IPS-20b (cell line): ENCODE data around the gene SMPD3.

Experiments used
- H3K27ac ChIP-seq: one replicate; pipeline ENCODE4 v1.5.1; 2013; ENCODE audit warnings: low read length
- H3K27me3 ChIP-seq: 2 replicates; pipeline ENCODE4 v1.6.1; 2013; ENCODE audit warnings: mild to moderate bottlenecking, low read length, inconsistent platforms; ENCODE audit not compliant: insufficient read depth
- H3K36me3 ChIP-seq: 2 replicates; pipeline ENCODE4 v1.6.1; 2013; ENCODE audit warnings: low read depth, mild to moderate bottlenecking, inconsistent platforms, low read length, moderate library complexity; ENCODE audit not compliant: insufficient read depth
- H3K4me1 ChIP-seq: 2 replicates; pipeline ENCODE4 v1.6.1; 2013; ENCODE audit warnings: mild to moderate bottlenecking, control low read depth, inconsistent platforms, low read length, moderate library complexity; ENCODE audit not compliant: insufficient read depth
- H3K4me3 ChIP-seq: 2 replicates; pipeline ENCODE4 v1.5.1; 2013; ENCODE audit warnings: mild to moderate bottlenecking, low read length, inconsistent platforms
- H3K9ac ChIP-seq: 2 replicates; pipeline ENCODE4 v1.6.1; 2013; ENCODE audit warnings: low read depth, mild to moderate bottlenecking, inconsistent platforms, low read length, moderate library complexity
- H3K9me3 ChIP-seq: 2 replicates; pipeline ENCODE4 v1.6.1; 2013; ENCODE audit warnings: mild to moderate bottlenecking, low read depth, low read length, inconsistent platforms; ENCODE audit not compliant: insufficient read depth

SMPD3 gene

GRCh38 chr16:68356919-68357286 is 91.4 kb downstream of the SMPD3 start:
- no peak overlapping the region for H3K4me3 ChIP-seq
- H3K36me3 ChIP-seq, result peaks cover 57% of the 10 kb centered on the region
- no peak overlapping the region for H3K9ac ChIP-seq
- H3K9me3 ChIP-seq, result no peaks in the 10 kb centered on the region
- no peaks in the 10 kb centered on the region for H3K4me1 ChIP-seq
- H3K27ac ChIP-seq, result no peak overlapping the region
- H3K27me3 ChIP-seq, result no peaks in the 10 kb centered on the region

GRCh38 chr16:68356249-68356918 is 91.9 kb downstream of the SMPD3 start:
- Histone ChIP-seq H3K4me1 (no peaks in the 10 kb centered on the region), H3K9ac (no peak overlapping the region), H3K9me3 (no peaks in the 10 kb centered on the region), H3K27me3 (no peaks in the 10 kb centered on the region), H3K27ac (no peak overlapping the region), H3K4me3 (no peak overlapping the region), H3K36me3 (peaks cover 63% of the 10 kb centered on the region)

- Histone ChIP-seq H3K4me1 (no peaks in the 10 kb centered on the region), H3K27me3 (no peaks in the 10 kb centered on the region), H3K27ac (no peak overlapping the region), H3K9me3 (no peaks in the 10 kb centered on the region), H3K9ac (no peak overlapping the region), H3K4me3 (no peak overlapping the region), H3K36me3 (peaks cover 67% of the 10 kb centered on the region)
Observed at GRCh38 chr16:68355447-68356248, 92.7 kb downstream of the SMPD3 start.

GRCh38 chr16:68354816-68355215 is 93.5 kb downstream of the SMPD3 start:
- Histone ChIP-seq H3K4me3 (no peak overlapping the region), H3K9ac (no peak overlapping the region), H3K9me3 (no peaks in the 10 kb centered on the region), H3K4me1 (no peaks in the 10 kb centered on the region), H3K27ac (no peak overlapping the region), H3K36me3 (peaks cover 75% of the 10 kb centered on the region), H3K27me3 (no peaks in the 10 kb centered on the region)

- no peaks in the 10 kb centered on the region for H3K27me3 ChIP-seq
- H3K27ac ChIP-seq, result no peak overlapping the region
- H3K4me3 ChIP-seq, result no peak overlapping the region
- no peaks in the 10 kb centered on the region for H3K9me3 ChIP-seq
- no peak overlapping the region for H3K9ac ChIP-seq
- H3K4me1 ChIP-seq, result no peaks in the 10 kb centered on the region
- peaks cover 89% of the 10 kb centered on the region for H3K36me3 ChIP-seq
Observed at GRCh38 chr16:68353366-68353765, 94.9 kb downstream of the SMPD3 start.

GRCh38 chr16:68351991-68352431 is 96.3 kb downstream of the SMPD3 start:
- Histone ChIP-seq H3K4me3 (no peak overlapping the region), H3K27me3 (no peaks in the 10 kb centered on the region), H3K27ac (no peak overlapping the region), H3K9me3 (no peaks in the 10 kb centered on the region), H3K9ac (no peak overlapping the region), H3K36me3 (peaks cover 89% of the 10 kb centered on the region), H3K4me1 (no peaks in the 10 kb centered on the region)

- H3K4me3 ChIP-seq, result no peak overlapping the region
- H3K9me3 ChIP-seq, result no peaks in the 10 kb centered on the region
- H3K36me3 ChIP-seq, result peaks cover 89% of the 10 kb centered on the region
- no peaks in the 10 kb centered on the region for H3K4me1 ChIP-seq
- H3K9ac ChIP-seq, result no peak overlapping the region
- no peak overlapping the region for H3K27ac ChIP-seq
- no peaks in the 10 kb centered on the region for H3K27me3 ChIP-seq
Observed at GRCh38 chr16:68351463-68351862, 96.8 kb downstream of the SMPD3 start.

GRCh38 chr16:68350813-68351350 is 97.4 kb downstream of the SMPD3 start:
- Histone ChIP-seq H3K9me3 (no peaks in the 10 kb centered on the region), H3K4me3 (no peak overlapping the region), H3K36me3 (peaks cover 89% of the 10 kb centered on the region), H3K9ac (no peak overlapping the region), H3K4me1 (no peaks in the 10 kb centered on the region), H3K27me3 (no peaks in the 10 kb centered on the region), H3K27ac (no peak overlapping the region)

GRCh38 chr16:68349838-68350410 is 98.4 kb downstream of the SMPD3 start:
- Histone ChIP-seq H3K4me3 (no peak overlapping the region), H3K4me1 (no peaks in the 10 kb centered on the region), H3K36me3 (peaks cover 94% of the 10 kb centered on the region), H3K9me3 (no peaks in the 10 kb centered on the region), H3K27me3 (no peaks in the 10 kb centered on the region), H3K9ac (no peak overlapping the region), H3K27ac (no peak overlapping the region)

- H3K36me3 ChIP-seq, result peaks cover 93% of the 10 kb centered on the region
- H3K27me3 ChIP-seq, result no peaks in the 10 kb centered on the region
- H3K4me3 ChIP-seq, result no peak overlapping the region
- H3K9ac ChIP-seq, result no peak overlapping the region
- H3K27ac ChIP-seq, result no peak overlapping the region
- H3K9me3 ChIP-seq, result no peaks in the 10 kb centered on the region
- no peaks in the 10 kb centered on the region for H3K4me1 ChIP-seq
Observed at GRCh38 chr16:68348639-68349445, 99.5 kb downstream of the SMPD3 start.

GRCh38 chr16:68347605-68348004 is 100.7 kb downstream of the SMPD3 start:
- Histone ChIP-seq H3K9me3 (no peaks in the 10 kb centered on the region), H3K27me3 (no peaks in the 10 kb centered on the region), H3K4me3 (no peak overlapping the region), H3K36me3 (peaks cover 92% of the 10 kb centered on the region), H3K4me1 (no peaks in the 10 kb centered on the region), H3K27ac (no peak overlapping the region), H3K9ac (no peak overlapping the region)
